COLO829 (cell line): ENCODE measurements around the gene JARID2.
"Not testable (repeated sequence)": the region's sequence is repeated elsewhere in the genome, so short reads cannot be mapped to it uniquely, and the experiment has no call there.

ENCODE experiments used
- DNase-seq: peaks from one replicate; pipeline ENCODE4 v3.0.0; 2012; ENCODE audit warnings: low spot score

JARID2 gene

DNA sequence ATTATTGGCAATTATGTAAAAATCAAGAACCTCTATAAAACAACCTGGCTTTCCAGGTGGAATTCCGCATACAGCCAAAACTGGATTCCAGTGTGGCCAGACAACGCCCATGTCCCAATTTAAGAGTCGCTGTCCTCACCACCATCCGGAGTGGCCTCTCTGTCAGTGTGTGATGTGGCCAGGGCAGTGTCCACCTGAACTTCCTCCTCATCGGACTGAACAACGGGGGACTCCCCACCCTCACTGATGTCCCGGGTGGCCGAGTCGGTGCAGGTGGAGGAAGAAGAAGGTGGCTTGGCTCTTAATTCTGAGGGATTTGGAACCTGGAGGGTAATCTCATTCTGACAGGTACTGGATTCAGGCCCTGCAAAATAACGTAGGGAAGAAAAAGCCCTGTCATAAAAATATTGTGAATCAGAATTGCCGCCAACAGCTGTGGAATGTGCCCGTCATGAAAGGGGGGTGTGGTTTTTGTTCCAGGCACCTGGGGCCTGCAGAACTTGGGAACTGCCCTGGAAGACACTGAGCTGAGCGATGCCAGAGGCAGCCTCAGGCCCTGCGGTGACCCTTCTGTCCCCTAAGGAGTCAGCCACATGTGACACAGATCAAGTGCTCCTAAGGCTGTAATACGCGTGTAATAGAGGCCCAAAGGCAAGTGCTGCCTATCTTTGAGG, 277.1 kb downstream of the JARID2 start:
- no peak for DNase-seq

DNA sequence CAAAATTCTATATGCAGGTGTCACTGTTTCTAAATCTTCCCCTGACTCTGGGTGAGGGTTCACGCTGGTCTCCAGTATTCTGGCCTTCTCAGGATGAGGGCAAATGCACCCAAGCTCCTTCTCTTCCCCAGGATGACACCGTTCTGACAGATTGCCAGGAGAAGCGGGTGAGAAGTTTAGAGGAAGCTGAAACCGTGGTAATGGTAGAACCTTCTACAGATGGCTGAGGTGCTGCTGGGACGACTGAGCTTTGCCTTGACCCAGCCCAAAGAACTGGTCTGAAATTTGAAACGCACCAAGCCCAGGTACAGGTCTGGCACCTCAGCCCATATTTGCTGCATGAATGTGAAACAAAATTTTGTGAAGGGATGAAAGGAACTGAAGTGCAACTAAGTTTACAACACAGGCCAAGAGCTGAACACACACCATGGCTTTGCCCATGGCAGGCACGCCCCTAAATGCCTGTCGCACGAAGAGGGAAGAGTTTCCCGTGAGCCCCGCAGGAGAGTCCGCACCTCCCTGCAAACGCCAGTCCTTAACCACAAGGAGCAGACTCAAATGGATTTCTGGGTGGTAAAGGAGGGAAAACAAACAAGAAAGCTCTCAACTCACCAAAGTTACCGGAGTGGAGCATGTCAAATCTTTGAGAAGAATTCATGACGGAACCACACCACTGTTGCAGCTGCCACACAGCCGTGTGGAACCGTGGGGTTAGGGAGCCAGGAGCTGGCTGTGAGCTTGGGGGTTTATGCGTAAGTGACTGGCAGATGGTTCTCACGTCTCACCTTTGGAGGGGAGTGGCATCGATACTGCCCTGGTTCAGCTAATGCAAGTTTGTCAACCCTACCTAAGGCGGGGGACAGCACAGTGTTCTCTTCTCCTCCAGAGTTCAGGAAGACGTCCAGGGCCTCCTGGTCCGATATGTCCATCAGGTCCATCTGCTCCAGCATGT, 278.1 kb downstream of the JARID2 start:
- DNase-seq, result no peak

DNA sequence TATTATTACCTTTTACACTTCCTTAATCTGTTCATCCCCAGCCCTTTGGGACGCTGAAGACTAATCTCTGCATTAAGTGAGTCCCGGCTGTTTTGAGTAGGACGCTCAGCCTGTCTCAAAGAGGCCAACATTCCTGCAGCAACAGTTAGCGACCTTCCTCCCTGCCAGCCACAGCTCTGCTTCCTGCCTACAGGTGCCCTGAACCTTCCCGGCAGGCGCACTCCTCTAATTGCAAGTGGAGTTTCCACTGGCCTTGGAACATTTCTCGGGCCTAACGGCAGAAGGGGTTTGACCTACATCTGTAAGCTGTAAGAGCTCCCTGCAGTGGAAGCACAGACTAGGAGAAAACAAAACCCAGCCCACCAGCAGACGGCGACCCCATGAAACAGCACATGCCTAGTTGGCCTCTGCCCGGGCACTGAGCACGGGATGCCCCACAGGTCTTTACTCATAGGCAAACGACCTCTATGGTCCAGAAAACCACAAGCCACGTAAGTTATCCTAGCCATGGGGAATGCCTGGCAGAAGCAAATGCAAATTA, 279.1 kb downstream of the JARID2 start:
- no peak for DNase-seq

DNA sequence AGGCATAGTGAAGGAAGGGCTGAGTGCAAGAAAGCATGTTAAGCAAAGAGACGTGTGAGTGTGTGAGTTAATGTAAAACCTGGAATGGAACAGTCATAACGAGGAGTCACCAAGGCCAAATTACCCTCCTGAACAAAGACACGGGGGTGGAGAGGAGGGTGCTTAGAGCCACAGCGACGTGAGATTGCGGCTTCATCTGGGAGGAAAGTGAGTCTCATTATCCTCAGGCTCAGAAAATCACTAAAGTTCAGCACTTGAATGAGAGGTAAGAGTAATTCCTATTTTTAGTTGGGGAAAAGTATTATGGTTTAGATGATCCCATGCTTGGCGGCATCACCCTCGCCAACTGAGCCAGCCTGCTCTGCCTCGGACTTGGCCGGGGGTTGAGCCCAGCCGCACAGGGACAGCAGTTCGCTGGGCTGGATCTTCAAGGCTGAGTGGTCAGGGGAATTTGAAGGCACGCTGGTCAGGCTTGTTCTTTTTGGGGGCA, 280.4 kb downstream of the JARID2 start:
- no peak for DNase-seq

- DNase-seq, result no peak
Measured at GRCh38 chr6:15527838-15528617, 282.2 kb downstream of the JARID2 start.

- DNase-seq, result no peak
Measured at GRCh38 chr6:15528870-15529269, 283.0 kb downstream of the JARID2 start.

DNA sequence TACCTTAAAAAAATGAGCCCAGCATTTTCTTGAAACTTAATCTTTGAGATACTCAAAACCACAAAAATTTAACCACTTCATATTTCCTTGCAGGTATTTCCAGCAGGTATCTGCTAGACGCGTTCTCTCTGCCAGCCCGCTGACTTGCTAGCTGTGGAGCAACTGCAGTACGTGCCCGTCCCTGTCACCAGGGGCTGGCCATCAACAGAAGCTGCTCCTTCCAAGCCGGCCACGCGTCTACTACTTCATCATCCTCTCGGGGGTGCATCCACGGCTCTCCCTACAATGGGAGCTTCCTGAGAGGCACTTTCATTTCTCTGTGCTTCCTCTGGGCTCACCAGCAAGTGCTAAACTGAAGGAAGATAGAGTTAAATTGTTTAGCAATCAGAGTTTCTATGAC, 284.5 kb downstream of the JARID2 start:
- no peak for DNase-seq

GRCh38 chr6:15531973-15532372, 286.1 kb downstream of the JARID2 start:
- DNase-seq, result no peak

DNA sequence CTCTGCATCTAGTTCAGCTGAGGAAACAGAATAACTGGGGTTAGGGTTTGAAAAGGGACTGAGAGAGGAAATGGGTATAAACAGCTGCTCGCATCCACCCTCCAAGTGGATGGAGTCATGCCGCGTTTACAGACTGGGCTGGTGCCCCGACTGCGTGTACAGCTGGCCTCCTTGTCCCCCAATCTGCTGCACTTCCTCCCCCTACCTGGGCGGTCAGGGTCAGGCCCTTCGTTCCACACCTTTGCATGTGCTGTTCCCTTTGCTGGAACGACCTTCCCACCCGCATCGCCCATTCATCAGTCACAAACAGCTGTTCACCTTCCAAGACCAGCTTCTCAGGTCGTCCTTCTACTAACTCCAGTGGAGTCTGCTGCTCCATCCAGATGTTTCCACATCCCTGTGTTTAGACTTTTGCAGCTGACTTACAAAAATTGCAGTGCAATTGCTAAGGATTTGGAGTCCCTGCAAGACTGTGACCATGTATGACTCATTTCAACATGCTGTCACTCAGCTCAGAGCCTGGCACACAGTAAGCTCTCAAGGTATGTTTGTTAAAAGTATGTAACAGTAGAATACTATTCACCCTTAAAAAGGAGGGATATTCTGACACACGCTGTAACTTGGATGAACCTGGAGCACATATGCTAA, 287.6 kb downstream of the JARID2 start:
- no peak for DNase-seq

DNA sequence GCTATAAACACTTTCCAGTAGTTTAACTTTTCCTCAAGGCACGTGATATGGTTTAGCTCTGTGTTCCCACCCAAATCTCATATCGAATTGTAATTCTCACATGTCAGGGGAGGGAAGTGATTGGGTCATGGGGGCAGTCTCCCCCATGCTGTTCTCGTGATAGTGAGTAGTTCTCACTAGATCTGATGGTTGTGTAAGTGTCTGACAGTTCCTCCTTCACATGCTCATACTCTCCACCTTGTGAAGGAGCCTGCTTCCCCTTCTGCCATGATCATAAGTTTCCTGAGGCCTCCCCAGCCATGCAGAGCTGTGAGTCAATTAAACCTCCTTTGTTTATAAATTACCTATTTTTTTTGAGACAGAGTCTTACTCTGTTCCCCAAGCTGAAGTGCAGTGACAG, 289.1 kb downstream of the JARID2 start:
- DNase-seq, result no peak

GRCh38 chr6:15535495-15536197, 289.8 kb downstream of the JARID2 start:
- DNase-seq, result no peak

GRCh38 chr6:15536198-15536955, 290.5 kb downstream of the JARID2 start:
- DNase-seq, result no peak

DNA sequence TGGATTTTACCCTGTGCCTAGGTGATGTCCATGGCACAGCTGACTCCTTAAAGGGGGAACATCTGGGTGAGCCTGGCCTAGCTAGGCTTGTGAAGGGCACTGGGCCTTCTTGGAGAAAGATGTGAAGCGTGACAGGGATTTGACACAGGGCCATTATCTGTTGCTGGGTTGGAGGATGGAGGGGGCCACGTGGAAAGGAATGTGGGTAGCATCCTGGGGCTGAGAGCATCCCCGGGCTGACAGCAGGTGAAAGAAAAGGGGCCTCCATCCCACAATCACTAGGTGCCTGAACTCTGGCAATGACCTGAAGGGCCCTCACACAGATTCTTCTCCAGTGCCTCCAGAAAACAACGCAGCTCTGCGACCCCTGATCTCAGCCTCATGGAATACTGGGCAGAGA, 292.2 kb downstream of the JARID2 start:
- DNase-seq, result no peak

DNA sequence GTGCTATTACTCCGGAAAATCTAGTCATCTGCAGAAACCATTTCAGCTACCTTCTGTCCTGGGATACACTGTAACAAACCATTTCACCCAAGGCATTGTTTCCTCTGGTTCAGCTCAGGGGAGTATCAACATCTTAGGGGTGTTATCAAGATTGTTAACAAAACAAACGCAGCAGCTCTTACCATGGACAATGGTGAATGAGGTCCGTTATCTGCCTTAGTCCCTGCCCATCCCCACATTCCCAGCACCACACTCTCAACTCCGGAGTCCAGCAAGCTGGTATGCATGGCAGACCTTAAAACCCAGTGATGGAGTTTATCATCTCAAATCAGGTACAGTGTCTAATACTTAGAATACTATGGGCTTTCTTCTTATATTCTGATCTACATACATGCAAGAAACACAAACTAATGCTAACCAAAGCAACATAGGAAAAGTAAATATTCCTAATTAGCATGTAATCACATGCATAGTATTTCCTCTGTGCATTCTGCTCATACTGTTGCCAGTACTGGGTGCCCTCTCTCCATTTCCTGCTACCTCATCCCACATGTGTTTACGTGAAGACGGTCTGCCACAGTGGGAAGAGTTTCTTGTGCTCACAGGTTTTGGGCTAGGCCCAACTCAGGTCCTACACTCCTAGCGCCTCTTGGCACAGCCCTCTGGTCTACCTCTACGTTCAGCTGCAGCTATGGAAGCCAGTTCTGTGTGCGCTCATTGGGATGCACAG, 293.1 kb downstream of the JARID2 start:
- DNase-seq, result no peak

DNA sequence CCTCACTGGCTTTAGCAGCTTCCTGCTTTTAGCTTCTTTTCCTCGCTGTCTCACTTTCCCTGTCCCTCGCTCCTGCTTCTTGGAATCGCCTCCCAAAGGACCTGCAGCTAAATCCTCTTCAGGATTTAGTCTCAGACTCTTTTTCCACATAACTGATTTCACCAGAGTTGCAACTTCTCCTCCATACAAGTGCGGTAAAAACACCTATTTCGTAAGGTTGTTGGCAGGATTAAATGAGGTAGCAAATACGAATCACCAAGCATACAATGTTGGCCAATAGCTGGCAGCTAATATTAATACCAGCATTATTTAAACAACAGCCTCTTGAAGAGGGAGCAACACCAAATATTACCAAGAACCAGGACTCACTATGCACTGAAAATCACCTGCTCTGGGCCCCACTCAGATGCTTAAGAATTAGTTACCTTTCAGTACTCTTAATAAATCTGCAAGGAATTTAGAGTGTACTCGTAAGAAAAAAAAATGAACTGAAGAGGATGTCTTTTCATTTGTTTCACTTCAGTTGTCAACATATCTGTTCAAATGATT, 293.9 kb downstream of the JARID2 start:
- no peak for DNase-seq

GRCh38 chr6:15543332-15543917, 297.6 kb downstream of the JARID2 start:
- DNase-seq, result not testable (repeated sequence)

DNA sequence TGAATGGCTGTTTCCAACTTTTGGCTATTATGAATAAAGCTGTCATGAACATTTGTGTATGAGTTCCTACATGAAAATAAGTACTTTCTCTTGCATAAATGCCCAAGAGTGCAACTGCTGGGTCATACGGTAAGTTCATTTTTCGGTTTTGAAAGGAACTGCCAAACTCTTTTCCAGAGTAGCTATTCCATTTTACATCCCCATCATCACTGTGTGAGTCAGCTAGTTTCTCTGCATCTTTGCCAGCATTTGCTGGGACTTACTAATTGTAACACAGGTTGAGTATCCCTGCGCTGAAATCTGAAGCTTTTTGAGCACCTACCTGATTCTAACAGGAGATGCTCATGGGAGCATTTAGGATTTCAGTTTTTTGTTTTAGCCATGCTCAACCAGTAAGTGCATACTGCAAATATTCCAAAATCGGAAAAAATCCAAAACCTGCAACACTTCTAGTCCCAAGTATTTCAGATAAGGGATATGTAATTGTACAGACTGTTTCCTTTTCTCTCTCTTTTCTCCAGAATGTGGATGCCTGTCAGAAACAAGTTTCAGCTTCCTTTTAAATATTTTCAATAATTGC, 298.5 kb downstream of the JARID2 start:
- DNase-seq, result no peak

DNA sequence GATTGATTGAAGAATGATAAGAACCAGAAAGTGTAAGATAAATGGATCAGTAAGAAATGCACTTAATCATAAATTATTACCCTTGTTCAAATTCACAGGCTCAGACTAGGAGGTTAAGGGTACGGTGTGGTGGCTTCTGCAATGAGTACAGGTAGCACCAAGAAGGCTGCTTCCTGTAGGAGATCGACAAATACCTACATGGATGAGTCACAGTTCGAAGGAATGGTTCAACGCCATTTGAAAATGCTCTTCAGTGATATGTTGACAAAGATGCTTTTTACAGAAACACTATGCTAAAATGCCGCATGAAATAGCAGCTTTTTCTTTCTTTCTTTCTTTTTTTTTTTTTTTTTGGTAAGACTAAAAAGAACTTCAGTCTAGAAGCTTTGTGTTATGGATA, 300.7 kb downstream of the JARID2 start:
- no peak for DNase-seq
